ENCODE results near the gene PCDHGB3. TPM values are rescaled to one million over a fixed set of nuclear protein-coding genes. Genes with fewer than 3 reads are reported as not detected.
"Not testable (repeated sequence)": the region's sequence is repeated elsewhere in the genome, so short reads cannot be mapped to it uniquely, and the experiment has no call there.

PCDHGB3 gene
- total RNA-seq, 4 donors from 2014 or later: 5.1 to 9.2 (median 5.8) TPM

- H3K27me3 ChIP-seq: no peaks in the 10 kb centered on the region
- H3K9me3 ChIP-seq: no peaks in the 10 kb centered on the region
- intact Hi-C loops (cut with DNase I): no loop called here
- no peak overlapping the region for H3K4me3 ChIP-seq (replicated peaks in 1 of 3)
- no peaks in the 10 kb centered on the region for H3K36me3 ChIP-seq
- DNase-seq: no peak
- WGBS, 2 donors: 47 to 56% methylated on average over 10 of the region's 10 CpGs
- TF ChIP-seq POLR2A (IDR thresholded peaks at IDR 0.05) (no peak), CTCF (IDR thresholded peaks at IDR 0.05) (no peak)
- H3K27ac ChIP-seq: no peak overlapping the region
- H3K4me1 ChIP-seq: no peaks in the 10 kb centered on the region
These were observed 18.6 kb downstream of the PCDHGB3 start for GRCh38 chr5:141388661-141389060.

- Histone ChIP-seq H3K4me1 (no peaks in the 10 kb centered on the region), H3K9me3 (no peaks in the 10 kb centered on the region), H3K27ac (no peak overlapping the region), H3K36me3 (no peaks in the 10 kb centered on the region), H3K27me3 (no peaks in the 10 kb centered on the region), H3K4me3 (replicated peaks in 1 of 3) (no peak overlapping the region)
- TF ChIP-seq CTCF (IDR thresholded peaks at IDR 0.05): no peak
- no peak for TF ChIP-seq POLR2A (IDR thresholded peaks at IDR 0.05)
- whole genome bisulfite sequencing, 2 donors: 28 to 50% methylated on average over 32 to 60 of the region's 77 CpGs
- DNase-seq: no peak
- intact Hi-C loops (cut with DNase I): no loop called here
These were observed 19.4 kb downstream of the PCDHGB3 start for GRCh38 chr5:141389153-141390042.

- Histone ChIP-seq H3K4me3 (replicated peaks in 1 of 3) (no peak within 1 kb of the TSS), H3K36me3 (no peaks in the 10 kb centered on the region), H3K9me3 (no peaks in the 10 kb centered on the region), H3K4me1 (no peaks in the 10 kb centered on the region), H3K27me3 (no peaks in the 10 kb centered on the region), H3K27ac (no peak within 1 kb of the TSS)
- 24 to 29% methylated on average over 38 of the region's 38 CpGs for WGBS, 2 donors
- no peak for TF ChIP-seq CTCF (IDR thresholded peaks at IDR 0.05)
- TF ChIP-seq POLR2A (IDR thresholded peaks at IDR 0.05): no peak
- intact Hi-C loops (cut with DNase I): no loop called here
- no peak for DNase-seq
These were observed 22.6 kb downstream of the PCDHGB3 start, which contains the start of gene PCDHGA8 for GRCh38 chr5:141392429-141393198. Gene PCDHGA8 (plus strand): TSS chr5:141392633. CDS start chr5:141392814, 181 bp downstream.

GRCh38 chr5:141393267-141393666, 23.2 kb downstream of the PCDHGB3 start:
- Histone ChIP-seq H3K4me1 (no peaks in the 10 kb centered on the region), H3K27me3 (no peaks in the 10 kb centered on the region), H3K36me3 (no peaks in the 10 kb centered on the region), H3K9me3 (no peaks in the 10 kb centered on the region), H3K27ac (no peak overlapping the region), H3K4me3 (replicated peaks in 1 of 3) (no peak overlapping the region)
- TF ChIP-seq CTCF (IDR thresholded peaks at IDR 0.05) (no peak), POLR2A (IDR thresholded peaks at IDR 0.05) (no peak)
- WGBS, 2 donors: 39 to 40% methylated on average over 19 of the region's 21 CpGs
- no peak for DNase-seq
- intact Hi-C loops (cut with DNase I): no loop called here

GRCh38 chr5:141394401-141395187, 24.6 kb downstream of the PCDHGB3 start:
- H3K4me3 ChIP-seq (replicated peaks in 1 of 3); DNase-seq; H3K9me3 ChIP-seq; intact Hi-C loops (cut with DNase I); H3K27ac ChIP-seq; H3K36me3 ChIP-seq; H3K27me3 ChIP-seq; H3K4me1 ChIP-seq: not testable (repeated sequence)
- WGBS, 2 donors: 27 to 37% methylated on average over 21 to 35 of the region's 53 CpGs

Data from thyroid gland (tissue), 4 donors.